Endometrium (tissue), 2 donors: Measurements from ENCODE around the gene TOX2.

Source experiments
- FAIRE-seq: peaks from 2 replicates; lab custom pipeline; 2012; peaks lifted over from hg19 to GRCh38; lab: Jason Lieb, UNC
- donor health status: control.
- donor health status: control.

The TOX2 gene

DNA sequence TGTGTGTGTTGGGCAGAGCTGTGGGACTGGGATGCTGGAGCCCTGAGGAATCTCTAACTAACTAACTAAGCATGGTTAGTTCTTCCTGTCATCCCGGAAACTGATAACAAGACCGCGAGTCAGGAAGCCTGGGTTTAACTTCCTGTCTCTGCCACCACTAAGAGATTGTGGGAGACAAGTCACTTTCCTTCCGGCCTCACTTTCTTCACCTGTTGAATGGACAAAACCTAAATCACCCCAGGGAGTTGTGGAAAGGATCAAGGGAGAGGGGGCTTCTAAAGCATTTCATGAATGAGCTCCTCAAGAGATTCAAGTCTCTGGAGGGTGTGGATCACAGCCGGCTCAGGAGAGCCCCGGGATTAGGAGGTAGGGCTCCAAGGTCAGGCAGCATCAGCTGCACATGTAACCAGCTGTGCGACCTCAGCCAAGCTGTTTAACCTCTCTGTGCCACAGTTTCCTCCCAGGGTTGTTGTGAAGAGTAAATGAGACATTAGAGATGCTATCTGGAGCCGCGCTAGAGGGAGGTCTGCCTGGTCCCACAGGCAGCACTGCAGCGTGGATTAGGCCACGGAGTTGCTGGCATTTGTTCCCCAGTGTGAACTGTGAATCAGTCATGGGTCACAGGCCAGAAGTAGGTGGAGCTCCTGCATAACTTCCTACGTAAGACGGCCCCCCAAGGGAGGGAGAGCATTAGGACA is 105.1 kb downstream of the TOX2 start:
- no peak for FAIRE-seq

- FAIRE-seq, result no peak
These were observed 105.9 kb downstream of the TOX2 start for GRCh38 chr20:44020406-44021148.

DNA sequence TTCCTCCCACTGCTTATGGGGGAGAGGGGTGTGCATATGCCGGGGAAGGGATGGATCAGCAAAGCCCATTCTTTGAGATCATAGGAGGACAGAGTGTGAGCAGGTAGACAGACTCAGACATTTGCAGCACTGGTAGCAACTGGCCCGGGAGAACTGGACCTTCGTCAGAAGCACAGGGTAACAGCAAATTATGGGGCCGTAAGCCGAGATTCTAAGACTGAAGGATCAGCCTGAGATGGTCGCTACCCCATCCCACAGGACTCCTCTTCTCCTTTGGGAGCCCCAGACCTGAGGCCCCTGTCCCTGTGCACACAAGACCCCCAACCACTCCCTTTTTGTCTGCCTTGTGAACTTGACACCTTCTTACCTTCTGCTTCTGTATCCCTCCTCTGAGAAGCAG is 106.5 kb downstream of the TOX2 start:
- no peak for FAIRE-seq

- FAIRE-seq, result no peak
These were observed 107.2 kb downstream of the TOX2 start for GRCh38 chr20:44021900-44022299.

GRCh38 chr20:44022464-44022863 is 107.8 kb downstream of the TOX2 start:
- no peak for FAIRE-seq

DNA sequence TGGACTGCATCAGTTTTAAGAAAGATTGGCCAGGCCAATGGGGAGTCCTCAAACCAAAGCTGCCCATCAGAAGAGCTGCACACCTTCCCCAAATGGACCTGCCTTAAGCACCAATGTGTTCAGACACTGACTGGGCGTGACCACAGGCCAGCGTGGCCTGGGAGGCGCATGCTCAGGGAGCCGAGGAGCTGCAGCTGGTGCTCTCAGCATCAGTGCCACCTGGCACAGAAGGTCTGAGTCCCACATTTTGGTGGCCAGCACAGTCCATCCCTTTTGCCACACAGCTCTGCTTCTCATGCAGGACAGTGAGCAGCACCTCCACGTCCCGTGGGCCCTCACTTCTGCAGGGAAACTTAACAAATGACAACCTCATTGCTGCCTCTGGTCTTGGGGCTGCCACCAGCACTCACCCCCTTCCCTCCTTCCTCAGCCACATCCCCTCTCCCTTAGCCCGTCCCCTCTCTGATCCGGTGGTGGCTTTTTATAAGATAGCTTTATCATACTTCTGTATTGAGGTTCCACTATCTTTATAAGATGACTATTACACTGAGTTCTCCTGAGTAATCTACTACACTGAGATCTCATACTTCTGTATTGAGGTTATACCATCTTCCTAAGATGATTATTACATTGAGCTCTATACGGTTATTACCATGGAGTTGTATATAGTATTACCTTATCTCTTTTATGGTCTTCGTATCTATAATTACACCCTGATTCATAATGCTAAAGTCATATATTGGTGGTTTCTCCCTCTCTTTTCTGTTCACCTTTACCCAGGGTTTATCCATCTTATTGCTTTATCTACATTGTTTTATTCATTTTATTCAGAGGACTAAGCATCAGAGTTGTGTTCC is 109.1 kb downstream of the TOX2 start:
- no peak for FAIRE-seq

GRCh38 chr20:44024820-44025580 is 110.3 kb downstream of the TOX2 start:
- FAIRE-seq, result no peak

GRCh38 chr20:44025756-44026155 is 111.1 kb downstream of the TOX2 start:
- no peak for FAIRE-seq

DNA sequence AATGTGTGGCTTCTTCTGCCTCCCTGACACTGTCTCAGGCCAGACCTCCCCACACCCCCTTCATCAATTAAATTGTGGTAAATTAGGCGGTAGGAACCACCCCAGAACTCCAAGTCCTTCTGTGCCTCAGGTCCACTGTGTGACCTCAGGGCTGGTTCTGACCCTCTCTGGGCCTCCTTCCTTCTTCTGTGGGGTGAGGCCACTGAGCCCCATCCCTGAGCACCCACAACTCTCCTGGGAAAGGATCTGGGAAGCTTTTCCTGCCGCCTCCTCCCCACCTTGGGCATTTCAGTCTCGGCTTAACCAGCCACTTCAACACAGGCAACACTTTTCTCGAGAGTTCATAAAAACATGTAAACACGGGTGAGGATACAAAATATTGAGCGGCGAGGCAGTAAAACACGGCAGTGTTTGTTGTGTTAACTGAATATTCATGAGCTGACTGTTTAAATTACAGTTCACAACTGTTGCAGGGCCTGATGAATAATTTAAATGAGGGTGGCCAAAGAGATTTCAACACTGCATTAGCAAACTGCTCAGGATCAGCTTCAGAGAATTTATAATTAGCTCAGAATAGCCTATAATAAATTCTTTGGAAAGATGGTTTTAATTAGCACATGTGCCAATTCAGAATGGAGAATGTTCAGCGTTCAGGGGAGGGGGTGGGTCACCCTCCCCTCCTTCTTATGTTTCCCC is 112.1 kb downstream of the TOX2 start:
- peak; percentile 54 for FAIRE-seq

- no peak for FAIRE-seq
These were observed 112.8 kb downstream of the TOX2 start for GRCh38 chr20:44027343-44028002.

- FAIRE-seq, result no peak
These were observed 113.5 kb downstream of the TOX2 start for GRCh38 chr20:44028003-44028730.

GRCh38 chr20:44028868-44029847 is 114.5 kb downstream of the TOX2 start:
- FAIRE-seq, result no peak

- FAIRE-seq, result no peak
These were observed 115.2 kb downstream of the TOX2 start for GRCh38 chr20:44029848-44030230.

GRCh38 chr20:44030394-44030793 is 115.7 kb downstream of the TOX2 start:
- no peak for FAIRE-seq

GRCh38 chr20:44031001-44031574 is 116.4 kb downstream of the TOX2 start:
- FAIRE-seq, result no peak

- no peak for FAIRE-seq
These were observed 117.3 kb downstream of the TOX2 start for GRCh38 chr20:44031781-44032582.

DNA sequence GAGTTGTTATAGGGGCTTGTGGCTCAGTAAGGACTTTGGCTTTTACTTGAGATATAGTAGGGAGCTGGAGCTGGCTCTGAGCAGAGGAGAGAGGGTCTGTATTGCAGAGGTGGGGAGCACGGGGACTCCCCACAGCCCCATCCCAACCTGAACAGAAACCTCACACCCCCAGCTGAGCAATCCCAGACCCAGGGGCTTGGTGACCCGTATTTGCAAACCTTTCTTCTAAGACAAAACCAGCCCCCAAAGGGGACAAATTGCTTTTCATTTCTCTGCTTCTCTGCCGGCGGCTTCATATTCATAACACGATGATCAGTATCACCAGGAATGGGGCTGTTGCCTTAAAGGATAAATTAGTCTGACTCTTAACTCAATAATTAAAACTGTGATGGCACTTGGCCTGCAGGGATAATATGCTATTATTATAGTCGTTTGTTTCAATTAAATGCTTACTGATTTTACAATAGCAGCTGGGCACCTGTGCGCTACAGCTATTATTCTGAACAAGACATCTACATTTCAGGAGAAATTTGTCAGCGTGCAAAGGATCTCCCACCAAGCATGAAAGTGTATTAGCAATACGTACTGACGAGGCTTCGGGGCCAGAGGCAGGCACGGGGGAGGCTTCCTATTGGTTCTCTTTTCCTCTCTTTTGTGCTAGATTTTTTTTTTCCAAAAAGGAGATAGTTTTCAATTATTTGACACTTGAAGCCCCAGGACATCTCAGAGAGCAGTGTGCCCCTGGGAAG is 118.1 kb downstream of the TOX2 start:
- no peak for FAIRE-seq
